Measurements from ENCODE around the gene CEP78.

- TF ChIP-seq POLR2A (IDR thresholded peaks at IDR 0.05; ENCODE audit: low read depth, low read length) (no peak), POLR2AphosphoS5 (IDR thresholded peaks at IDR 0.05; ENCODE audit: low read depth, low read length) (no peak), TAF1 (IDR thresholded peaks at IDR 0.05; ENCODE audit: borderline replicate concordance, low read depth, low read length) (no peak)
Observed at GRCh38 chr9:78326564-78326963, 90.7 kb downstream of the CEP78 start.
